ENCODE data around the gene PRKCA.

Gene PRKCA

GRCh38 chr17:66492080-66492479 is 189.7 kb downstream of the PRKCA start:
- no peak for DNase-seq (ENCODE audit: low spot score)
- H3K4me3 ChIP-seq = no peak overlapping the region
- no peak for TF ChIP-seq CTCF (IDR thresholded peaks at IDR 0.05)
- no peak overlapping the region for H3K27ac ChIP-seq

GRCh38 chr17:66492561-66493005 is 190.2 kb downstream of the PRKCA start:
- TF ChIP-seq CTCF (IDR thresholded peaks at IDR 0.05) = no peak
- Histone ChIP-seq H3K27ac (no peak overlapping the region), H3K4me3 (no peak overlapping the region)
- no peak for DNase-seq (ENCODE audit: low spot score)

GRCh38 chr17:66493283-66494019 is 191.0 kb downstream of the PRKCA start:
- TF ChIP-seq CTCF (IDR thresholded peaks at IDR 0.05) = no peak
- Histone ChIP-seq H3K27ac (no peak overlapping the region), H3K4me3 (no peak overlapping the region)
- DNase-seq (ENCODE audit: low spot score) = no peak

GRCh38 chr17:66494023-66494803 is 191.8 kb downstream of the PRKCA start:
- no peak for TF ChIP-seq CTCF (IDR thresholded peaks at IDR 0.05)
- no peak for DNase-seq (ENCODE audit: low spot score)
- H3K27ac ChIP-seq = no peak overlapping the region
- no peak overlapping the region for H3K4me3 ChIP-seq

GRCh38 chr17:66495035-66495434 is 192.6 kb downstream of the PRKCA start:
- TF ChIP-seq CTCF (IDR thresholded peaks at IDR 0.05) = no peak
- Histone ChIP-seq H3K27ac (no peak overlapping the region), H3K4me3 (no peak overlapping the region)
- DNase-seq (ENCODE audit: low spot score) = no peak

GRCh38 chr17:66496306-66496705 is 193.9 kb downstream of the PRKCA start:
- DNase-seq (ENCODE audit: low spot score) = no peak
- no peak overlapping the region for H3K4me3 ChIP-seq
- H3K27ac ChIP-seq = no peak overlapping the region
- TF ChIP-seq CTCF (IDR thresholded peaks at IDR 0.05) = no peak
